Body of pancreas (tissue), 4 donors: ENCODE measurements around the gene PLCXD3. TPM values are rescaled to one million over a fixed set of nuclear protein-coding genes. Genes with fewer than 3 reads are reported as not detected.

ENCODE experiments used
- ATAC-seq: fragments of 150-250 bp; one replicate; pipeline ENCODE4 v1.9.1; 2016
- DNase-seq, 4 donors: peaks; one replicate each; pipeline ENCODE4 v3.0.0-alpha.2; 2019
- H3K27ac ChIP-seq, 4 donors: fragments of 200-600 bp; sonication (generic); 1 replicate in 3 of 4; 2 replicates in 1 of 4; pipeline versions ENCODE4 v1.5.1 to v1.6.1; 2016 to 2019; ENCODE audit warnings: mild to moderate bottlenecking in 1 of 4, mixed read lengths in 1 of 4, moderate library complexity in 1 of 4
- H3K27me3 ChIP-seq, 2 donors: fragments of 200-600 bp; sonication (generic); one replicate each; pipeline ENCODE4 v1.6.0; 2016; ENCODE audit warnings: mild to moderate bottlenecking in 1 of 2
- H3K36me3 ChIP-seq, 2 donors: fragments of 200-600 bp; sonication (generic); replicated peaks in 1 of 2; 2 replicates each; pipeline ENCODE4 v1.5.1; 2016; ENCODE audit warnings: low read depth in 2 of 2; ENCODE audit not compliant: insufficient read depth in 1 of 2
- H3K4me1 ChIP-seq: fragments of 200-600 bp; sonication (generic); one replicate; pipeline ENCODE4 v1.6.0; 2016
- H3K4me3 ChIP-seq, 2 donors: fragments of 200-600 bp; sonication (generic); 1 replicate in 1 of 2; 2 replicates in 1 of 2; pipeline ENCODE4 v1.5.1; 2016 to 2019
- H3K9me3 ChIP-seq, 3 donors: fragments of 200-600 bp; sonication (generic); 1 replicate in 2 of 3; 2 replicates in 1 of 3; pipeline ENCODE4 v1.5.1; 2016
- CTCF ChIP-seq, 7 experiments: fragments of 450-650 bp in 4 of 7; fragments of 200-600 bp in 3 of 7; sonication (generic) in 3 of 7; IDR thresholded peaks; one replicate each; pipeline ENCODE4 v1.5.1; 2016 to 2019; ENCODE audit warnings: antibody characterized with exemption in 7 of 7
- POLR2A ChIP-seq, 3 donors: fragments of 450-650 bp; IDR thresholded peaks; one replicate each; pipeline ENCODE4 v1.6.1; 2016; ENCODE audit warnings: antibody characterized with exemption in 3 of 3, mild to moderate bottlenecking in 2 of 3
- WGBS, 2 donors: methylation state at CpG; one replicate each; pipeline ENCODE4 v1.1.5; 2017; 5-methylcytosine and 5-hydroxymethylcytosine counted together
- intact Hi-C: fragments of 100-400 bp; cut with DNase I; formaldehyde crosslinking; loops from one replicate; pipeline ENCODE4 v1.15.1; 2023
- total RNA-seq, 2 donors: library from RNA; depleted of rRNA; stranded (reverse); fragments of >200 nt; gene quantifications; one replicate each; pipeline ENCODE4 v1.1.0, GENCODE V29; 2016

The PLCXD3 gene
- total RNA-seq, 2 donors from 2014 or later = 1.6 to 3.9 TPM

DNA sequence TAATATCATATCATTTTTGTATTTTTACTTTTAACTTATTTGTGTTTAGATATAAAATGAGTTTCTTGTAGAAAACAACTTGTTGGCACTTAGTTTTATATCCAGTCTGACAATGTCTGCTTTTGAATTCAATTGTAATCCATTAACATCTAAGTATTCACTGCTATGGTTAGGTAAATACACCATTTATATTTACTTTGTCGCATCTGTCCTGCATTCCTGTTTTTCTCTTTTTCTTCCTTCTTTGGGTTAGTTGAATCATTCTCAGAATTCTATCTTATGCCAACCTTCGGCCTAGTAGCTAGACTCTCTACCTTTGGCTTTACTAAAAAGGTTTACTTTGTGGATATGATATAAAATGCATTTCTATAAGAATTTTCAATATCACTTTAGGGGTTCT is 107.6 kb downstream of the PLCXD3 start:
- Histone ChIP-seq H3K4me3 (no peak overlapping the region), H3K36me3 (no peaks in the 10 kb centered on the region), H3K27me3 (no peaks in the 10 kb centered on the region), H3K9me3 (no peaks in the 10 kb centered on the region), H3K4me1 (peaks cover 31% of the 10 kb centered on the region), H3K27ac (no peak overlapping the region)
- DNase-seq (no peak), ATAC-seq (no peak)
- TF ChIP-seq CTCF (IDR thresholded peaks at IDR 0.05) (no peak), POLR2A (IDR thresholded peaks at IDR 0.05) (no peak)
- intact Hi-C loops = no loop called here
- WGBS, 2 donors = 63 to 73% methylated on average over 2 of the region's 2 CpGs

DNA sequence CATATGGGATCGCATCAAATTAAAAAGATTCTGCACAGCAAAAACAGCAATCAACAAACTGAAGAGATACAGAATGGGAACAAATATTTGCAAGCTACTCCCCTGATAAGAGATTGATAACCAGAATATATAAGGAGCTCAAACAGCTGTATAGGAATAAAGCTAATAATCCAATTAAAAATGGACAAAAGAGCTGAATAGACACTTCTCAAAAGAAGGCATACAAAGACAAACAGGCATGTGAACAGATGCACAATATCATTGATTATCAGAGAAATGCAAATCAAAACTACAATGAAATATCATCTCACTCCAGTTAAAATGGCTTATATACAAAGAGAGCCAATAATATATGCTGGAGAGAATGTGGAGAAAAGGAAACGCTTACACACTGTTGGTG is 110.6 kb downstream of the PLCXD3 start:
- no peak for DNase-seq
- Histone ChIP-seq H3K4me1 (peaks cover 2% of the 10 kb centered on the region), H3K4me3 (no peak overlapping the region), H3K9me3 (no peaks in the 10 kb centered on the region), H3K27me3 (no peaks in the 10 kb centered on the region), H3K36me3 (no peaks in the 10 kb centered on the region), H3K27ac (no peak overlapping the region)
- TF ChIP-seq POLR2A (IDR thresholded peaks at IDR 0.05) (no peak), CTCF (IDR thresholded peaks at IDR 0.05) (no peak)
- intact Hi-C loops = no loop called here
- ATAC-seq = no peak
- WGBS, 2 donors = 63 to 73% methylated on average over 2 of the region's 2 CpGs

GRCh38 chr5:41392016-41392415 is 118.4 kb downstream of the PLCXD3 start:
- no peak for ATAC-seq
- TF ChIP-seq CTCF (IDR thresholded peaks at IDR 0.05) (no peak), POLR2A (IDR thresholded peaks at IDR 0.05) (no peak)
- 94% methylated on average over 1 of the region's 1 CpG for WGBS, 2 donors
- H3K4me3 ChIP-seq = no peak overlapping the region
- H3K36me3 ChIP-seq = no peaks in the 10 kb centered on the region
- H3K27me3 ChIP-seq = no peaks in the 10 kb centered on the region
- H3K9me3 ChIP-seq = no peaks in the 10 kb centered on the region
- no peak overlapping the region for H3K27ac ChIP-seq
- no peaks in the 10 kb centered on the region for H3K4me1 ChIP-seq
- intact Hi-C loops = no loop called here
- DNase-seq = no peak

DNA sequence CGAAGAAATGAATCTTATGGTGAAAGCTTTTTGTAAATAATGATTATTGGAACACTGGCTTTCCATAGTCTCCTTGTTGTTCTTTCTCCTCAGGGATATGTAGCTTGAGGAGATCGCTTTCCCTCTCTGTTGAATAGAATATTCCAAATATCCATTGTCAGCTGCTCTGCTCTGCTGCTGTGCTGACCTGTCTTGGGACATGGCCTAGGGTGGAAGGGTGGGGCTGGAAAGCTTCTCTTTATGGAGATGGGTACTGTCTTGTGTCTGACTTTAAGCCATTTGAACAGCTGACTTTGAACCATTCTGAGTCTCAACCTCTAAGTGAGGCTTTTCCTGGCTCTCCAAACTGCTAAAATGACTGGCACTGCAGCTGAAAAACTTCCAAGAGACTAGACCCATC is 135.8 kb downstream of the PLCXD3 start:
- H3K9me3 ChIP-seq = no peaks in the 10 kb centered on the region
- TF ChIP-seq POLR2A (IDR thresholded peaks at IDR 0.05) (no peak), CTCF (IDR thresholded peaks at IDR 0.05) (no peak)
- ATAC-seq (no peak), DNase-seq (no peak)
- intact Hi-C loops = no loop called here
- 64 to 83% methylated on average over 2 of the region's 2 CpGs for WGBS, 2 donors
- H3K4me3 ChIP-seq = no peak overlapping the region
- no peaks in the 10 kb centered on the region for H3K4me1 ChIP-seq
- H3K27me3 ChIP-seq = no peaks in the 10 kb centered on the region
- H3K36me3 ChIP-seq = no peaks in the 10 kb centered on the region
- H3K27ac ChIP-seq = no peak overlapping the region

DNA sequence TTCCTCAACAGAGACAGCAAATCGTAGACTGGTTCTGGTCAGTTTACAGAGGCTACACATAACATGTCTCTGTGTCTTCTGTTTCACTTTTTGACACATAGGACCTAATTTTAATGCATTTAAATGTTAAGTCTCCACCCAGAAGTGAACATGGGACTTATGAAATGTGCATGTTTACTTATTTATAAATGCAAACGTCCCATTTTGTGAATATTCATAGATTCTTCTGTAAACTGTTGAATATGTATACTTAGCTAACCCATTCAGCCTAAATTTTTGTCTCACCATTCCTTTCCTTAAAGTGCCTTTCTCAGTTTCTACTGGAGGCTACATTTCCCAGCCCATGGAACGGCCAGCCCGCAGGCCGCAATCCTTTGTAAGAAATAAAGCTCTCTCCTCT is 137.2 kb downstream of the PLCXD3 start:
- intact Hi-C loops = no loop called here
- Histone ChIP-seq H3K4me3 (no peak overlapping the region), H3K27ac (no peak overlapping the region), H3K36me3 (no peaks in the 10 kb centered on the region), H3K9me3 (no peaks in the 10 kb centered on the region), H3K27me3 (no peaks in the 10 kb centered on the region), H3K4me1 (no peaks in the 10 kb centered on the region)
- TF ChIP-seq CTCF (IDR thresholded peaks at IDR 0.05) (no peak), POLR2A (IDR thresholded peaks at IDR 0.05) (no peak)
- WGBS, 2 donors = 71 to 82% methylated on average over 5 of the region's 5 CpGs
- DNase-seq (no peak), ATAC-seq (no peak)
